HG03558 (cell line): Measurements from ENCODE around the gene STK25.
"Not testable (repeated sequence)": the region's sequence is repeated elsewhere in the genome, so short reads cannot be mapped to it uniquely, and the experiment has no call there.

Source experiments
- ATAC-seq: cut with Tn5 transposase; IDR thresholded peaks from one replicate; pipeline ENCODE4 v1.9.1; 2021; ENCODE audit warnings: moderate number of reproducible peaks; ENCODE audit not compliant: unreplicated experiment; ENCODE audit errors: extremely low read depth

The STK25 gene

DNA sequence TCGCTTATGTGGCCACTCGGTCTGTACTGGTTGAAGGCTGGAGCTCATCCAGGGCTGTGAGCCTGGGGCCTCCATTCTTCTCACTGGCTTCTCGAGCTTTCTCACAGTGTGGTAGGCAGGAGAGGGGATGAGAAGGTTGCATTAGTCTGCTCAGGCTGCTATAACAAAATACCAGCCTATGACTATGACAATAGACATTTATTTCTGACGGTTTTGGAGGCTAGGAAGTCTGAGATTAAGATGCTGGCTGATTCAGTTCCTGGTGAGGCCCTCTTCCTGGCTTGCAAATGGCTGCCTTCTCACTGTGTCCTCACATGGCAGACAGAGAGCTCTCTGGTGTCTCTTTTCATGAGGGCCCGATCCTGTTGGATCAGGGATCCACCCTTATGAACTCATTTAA is 6.2 kb upstream of the STK25 start:
- ATAC-seq, result no peak

- no peak for ATAC-seq
These were observed 2.8 kb upstream of the STK25 start for GRCh38 chr2:241511091-241511741.

DNA sequence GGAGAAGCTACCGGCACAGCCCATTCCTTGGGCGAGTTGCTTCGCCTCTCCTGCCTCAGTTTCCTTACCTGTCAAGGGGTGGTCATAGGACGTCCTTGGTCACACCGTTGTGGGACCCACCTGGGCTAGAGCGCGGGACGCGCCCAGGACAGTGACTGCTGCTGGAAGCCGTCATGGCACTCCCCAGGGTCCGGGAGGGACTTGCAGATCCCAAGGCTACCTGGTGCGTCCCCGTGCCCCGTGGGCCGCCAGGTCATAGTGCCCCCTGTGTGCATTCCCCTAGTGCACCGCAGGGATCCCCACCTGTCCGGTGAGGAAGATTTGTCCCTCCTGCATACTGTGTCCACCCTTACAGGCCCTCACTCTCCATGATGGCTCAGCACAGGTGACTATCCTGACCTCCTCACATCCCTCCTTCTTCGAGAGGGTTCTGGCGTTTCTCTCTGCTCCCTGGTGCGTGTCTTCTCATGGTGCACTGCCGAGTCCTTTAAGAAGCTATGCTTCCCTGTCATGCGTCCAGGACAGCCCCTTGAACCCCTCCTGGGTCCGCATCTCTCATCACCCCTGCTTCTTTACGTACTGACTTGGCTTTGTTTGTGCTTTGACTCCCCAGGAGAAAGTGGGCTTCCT is 886 bp upstream of the STK25 start:
- ATAC-seq, result no peak

DNA sequence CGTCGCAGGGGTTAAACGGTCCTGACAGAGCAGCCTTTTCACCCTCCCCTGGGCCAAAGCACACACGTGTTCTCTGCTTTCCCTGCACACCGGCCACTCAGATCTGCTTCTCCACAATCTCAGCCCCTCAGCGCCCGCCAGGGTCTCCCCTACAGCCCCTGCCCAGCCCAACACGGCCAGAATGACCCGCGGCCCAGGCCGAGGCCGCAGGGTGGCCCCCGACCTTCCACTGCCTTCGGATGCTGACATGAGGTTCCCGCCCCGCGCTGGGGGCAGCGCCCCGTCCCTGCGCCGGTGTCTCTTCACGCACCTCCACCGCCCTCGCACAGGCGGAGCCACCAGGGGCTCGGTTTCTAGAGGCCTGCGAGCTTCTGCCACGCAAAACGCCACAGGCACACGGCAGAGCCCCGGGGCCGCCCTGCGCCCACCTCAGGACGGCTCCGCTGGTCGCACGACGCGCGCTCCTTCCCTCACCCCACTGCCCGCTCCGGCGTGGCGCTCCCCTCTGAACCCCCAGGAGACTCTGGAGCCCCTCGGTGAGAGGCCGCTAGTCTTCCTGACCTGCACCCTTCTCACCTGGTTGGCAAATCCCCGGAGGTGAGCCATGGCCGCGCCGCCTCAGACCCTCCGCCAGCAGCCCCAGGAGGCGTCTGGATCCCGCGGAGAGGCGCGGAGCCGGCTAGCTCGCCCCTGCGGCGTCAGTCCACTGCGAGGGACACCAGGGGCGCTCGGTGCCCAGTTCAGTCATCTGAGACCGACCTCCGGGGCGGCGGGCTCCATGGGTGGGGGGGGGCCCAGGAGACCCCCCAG is 749 bp downstream of the STK25 start:
- ATAC-seq, result no peak

- no peak for ATAC-seq
These were observed 1.5 kb downstream of the STK25 start for GRCh38 chr2:241506793-241507429.

GRCh38 chr2:241506317-241506716 is 2.1 kb downstream of the STK25 start:
- ATAC-seq, result not testable (repeated sequence)

DNA sequence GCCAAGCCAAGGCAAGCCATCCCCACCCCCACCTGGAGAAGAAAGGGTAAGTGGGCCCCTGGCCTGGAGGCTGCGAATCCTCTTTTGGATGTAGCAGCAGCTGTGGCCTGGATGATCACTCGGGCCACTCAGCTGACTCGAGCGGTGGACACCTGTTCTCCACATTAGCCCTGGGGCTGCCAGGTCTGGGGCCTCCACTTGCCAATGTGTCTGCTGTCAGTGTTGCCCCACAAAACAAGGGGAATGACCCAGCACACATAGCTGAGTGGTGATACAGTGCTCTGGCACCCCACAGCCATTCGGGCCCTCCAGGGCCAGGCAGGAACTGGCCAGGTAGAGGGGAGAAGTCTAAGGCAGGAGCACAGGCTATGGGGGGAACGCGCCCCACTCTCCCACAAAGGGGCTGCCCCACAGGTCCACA is 2.6 kb downstream of the STK25 start:
- no peak for ATAC-seq

DNA sequence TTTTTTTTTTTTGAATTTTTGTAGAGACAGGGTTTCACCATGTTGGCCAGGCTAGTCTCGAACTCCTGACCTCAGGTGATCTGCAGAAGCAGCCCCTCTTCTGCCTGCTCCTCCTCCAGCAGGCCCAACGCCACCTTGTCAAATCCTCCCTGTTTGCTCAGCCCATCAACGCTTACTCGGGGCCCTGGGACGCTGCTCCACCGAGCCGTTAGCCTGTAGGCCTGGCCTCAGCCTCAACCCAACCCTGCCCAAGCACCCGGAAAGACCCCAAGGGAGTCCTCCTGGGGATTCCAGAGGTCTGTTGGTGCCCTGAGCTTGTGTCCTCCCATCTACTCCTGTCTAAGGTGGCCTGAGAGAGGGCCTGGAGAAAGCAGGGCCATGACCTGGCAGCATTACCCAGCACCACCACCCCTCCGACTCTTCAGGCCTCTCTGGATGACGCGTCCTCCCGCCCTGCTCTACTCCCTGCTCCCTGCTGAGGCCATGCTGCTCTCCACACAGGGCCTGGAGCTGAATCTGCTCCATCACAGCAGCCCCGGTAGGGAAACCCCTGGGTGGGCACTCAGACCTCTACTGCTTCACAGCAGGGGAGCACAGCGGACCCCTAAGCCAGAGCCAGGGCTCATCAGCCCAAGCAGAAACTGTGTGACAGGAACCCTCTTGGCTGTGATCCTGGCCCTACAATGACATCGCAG is 3.2 kb downstream of the STK25 start:
- ATAC-seq, result no peak

- no peak for ATAC-seq
These were observed 4.5 kb downstream of the STK25 start for GRCh38 chr2:241503776-241504392.

DNA sequence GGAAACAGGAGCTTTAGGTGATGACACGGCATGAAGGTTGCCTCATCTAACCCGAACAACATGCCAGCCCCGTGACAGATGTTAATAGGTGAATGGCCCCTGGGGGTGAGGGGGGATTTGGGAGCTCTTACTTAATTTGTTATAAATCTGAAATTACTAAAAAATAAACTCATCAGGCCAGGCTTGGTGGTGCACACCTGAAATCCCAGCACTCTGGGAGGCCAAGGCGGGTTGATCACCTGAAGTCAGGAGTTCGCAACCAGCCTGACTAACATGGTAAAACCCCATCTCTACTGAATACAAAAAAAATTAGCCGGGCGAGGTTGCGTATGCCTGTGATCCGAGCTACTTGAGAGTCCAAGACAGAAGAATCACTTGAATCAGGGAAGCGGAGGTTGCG is 6.1 kb downstream of the STK25 start:
- no peak for ATAC-seq

DNA sequence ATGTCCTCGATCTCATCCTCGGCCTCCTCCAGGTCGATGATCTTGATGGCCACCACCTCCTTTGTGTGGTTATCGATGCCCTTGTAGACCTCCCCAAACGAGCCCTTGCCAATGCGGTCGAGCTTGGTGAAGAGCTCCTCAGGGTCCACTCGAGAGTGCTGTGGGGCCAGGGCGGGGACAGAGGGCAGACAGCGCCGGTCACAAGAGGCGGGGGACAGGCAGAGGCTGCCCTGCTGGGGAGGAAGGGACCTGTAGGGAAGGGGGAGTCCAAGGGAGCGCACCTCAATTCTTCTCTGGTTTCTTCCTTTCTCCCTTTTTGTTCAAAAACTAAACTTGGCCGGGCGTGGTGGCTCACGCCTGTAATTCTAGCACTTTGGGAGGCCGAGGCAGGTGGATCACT is 6.8 kb downstream of the STK25 start:
- ATAC-seq, result no peak

GRCh38 chr2:241501099-241501541 is 7.3 kb downstream of the STK25 start:
- no peak for ATAC-seq

GRCh38 chr2:241500431-241500975 is 7.9 kb downstream of the STK25 start:
- no peak for ATAC-seq

GRCh38 chr2:241500016-241500415 is 8.4 kb downstream of the STK25 start:
- no peak for ATAC-seq

- no peak for ATAC-seq
These were observed 9.0 kb downstream of the STK25 start for GRCh38 chr2:241499146-241499965.

GRCh38 chr2:241498115-241499070 is 10.0 kb downstream of the STK25 start:
- no peak for ATAC-seq
